Stimulated activated CD8-positive, alpha-beta memory T cell treated with anti-CD3 and anti-CD28 coated beads, Interleukin-7, amount 100 ng/mL, for 48 hours (primary cell): ENCODE measurements around the gene RPS14.
A peak's percentile ranks its signal among the peaks of the same experiment; 100 is the strongest.
"Not testable (repeated sequence)": the region's sequence is repeated elsewhere in the genome, so short reads cannot be mapped to it uniquely, and the experiment has no call there.

Experiments used
- DNase-seq, 2 donors: peaks; one replicate each; pipeline ENCODE4 v3.0.0-alpha.2; 2020; ENCODE audit warnings: low read depth in 1 of 2; ENCODE audit errors: extremely low read depth in 1 of 2

RPS14 gene

DNA sequence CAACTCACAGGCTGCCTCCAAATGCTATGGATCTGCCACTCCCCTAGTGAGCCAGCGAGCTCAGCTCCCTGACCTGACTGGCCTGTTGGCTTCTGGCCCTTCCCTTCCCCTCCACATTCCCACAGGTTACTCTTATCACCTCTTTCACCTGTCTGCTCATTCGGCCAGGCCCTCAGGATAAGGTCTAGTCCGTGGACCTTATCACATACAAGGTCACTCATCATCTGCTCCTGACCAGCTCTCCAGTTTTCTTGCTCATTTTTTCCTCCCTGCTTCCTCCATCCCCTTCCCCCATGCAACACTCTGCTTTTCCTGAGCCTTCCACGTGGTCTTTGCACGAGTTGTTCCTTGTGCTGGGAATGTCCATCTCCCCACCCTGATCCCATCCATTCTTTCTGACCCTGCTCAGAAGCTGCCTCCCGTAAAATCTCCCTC lies 32.5 kb upstream of the RPS14 start:
- DNase-seq, result no peak

GRCh38 chr5:150481708-150481965 lies 32.1 kb upstream of the RPS14 start:
- DNase-seq, result no peak

GRCh38 chr5:150479416-150479815 lies 29.9 kb upstream of the RPS14 start:
- DNase-seq, result no peak

DNA sequence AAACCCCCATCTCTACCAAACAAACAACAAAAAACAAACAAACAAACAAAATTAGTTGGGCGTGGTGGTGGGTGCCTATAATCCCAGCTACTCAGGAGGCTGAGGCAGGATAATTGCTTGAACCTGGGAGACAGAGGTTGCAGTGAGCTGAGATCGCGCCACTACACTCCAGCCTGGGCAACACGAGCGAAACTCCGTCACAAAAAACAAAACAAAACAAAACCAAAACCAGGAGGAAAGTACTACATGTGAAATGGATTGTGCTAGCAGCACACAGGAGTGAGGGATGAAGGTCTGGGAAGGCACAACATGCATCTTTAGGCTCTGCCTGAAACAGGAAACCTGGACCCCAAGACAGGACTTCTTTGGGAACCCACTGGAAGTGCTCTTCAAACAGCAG lies 27.0 kb upstream of the RPS14 start:
- DNase-seq, result not testable (repeated sequence)

DNA sequence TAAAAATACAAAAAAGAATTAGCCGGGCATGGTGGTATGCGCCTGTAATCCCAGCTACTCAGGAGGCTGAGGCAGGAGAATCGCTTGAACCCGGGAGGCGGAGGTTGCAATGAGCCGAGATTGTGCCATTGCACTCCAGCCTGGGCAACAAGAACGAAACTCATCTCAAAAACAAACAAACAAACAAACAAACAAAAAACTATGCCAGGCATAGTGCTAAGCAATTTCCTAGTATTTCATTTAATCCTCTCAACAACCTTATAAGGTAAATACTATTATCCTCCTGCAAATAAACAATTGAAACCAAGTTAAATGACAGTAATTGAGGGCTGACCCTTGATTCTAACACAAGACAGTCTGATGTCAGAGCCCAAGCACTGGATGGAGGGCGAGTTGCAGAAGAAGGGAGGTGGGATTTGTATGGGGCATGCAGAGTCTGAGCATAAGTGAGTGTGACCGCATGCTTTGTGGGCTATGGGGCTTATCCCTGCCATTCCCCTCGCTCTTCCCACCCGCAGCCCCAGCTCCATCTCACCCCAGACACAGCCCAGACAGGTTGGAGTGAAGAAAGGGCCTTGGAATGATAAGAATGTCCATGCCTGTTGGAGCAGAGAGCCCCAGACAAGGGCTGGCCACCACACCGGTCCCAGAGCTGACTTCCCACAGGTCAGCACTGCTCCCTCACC lies 24.3 kb upstream of the RPS14 start:
- DNase-seq, result no peak

GRCh38 chr5:150469718-150470469 lies 20.4 kb upstream of the RPS14 start:
- DNase-seq, result no peak

DNA sequence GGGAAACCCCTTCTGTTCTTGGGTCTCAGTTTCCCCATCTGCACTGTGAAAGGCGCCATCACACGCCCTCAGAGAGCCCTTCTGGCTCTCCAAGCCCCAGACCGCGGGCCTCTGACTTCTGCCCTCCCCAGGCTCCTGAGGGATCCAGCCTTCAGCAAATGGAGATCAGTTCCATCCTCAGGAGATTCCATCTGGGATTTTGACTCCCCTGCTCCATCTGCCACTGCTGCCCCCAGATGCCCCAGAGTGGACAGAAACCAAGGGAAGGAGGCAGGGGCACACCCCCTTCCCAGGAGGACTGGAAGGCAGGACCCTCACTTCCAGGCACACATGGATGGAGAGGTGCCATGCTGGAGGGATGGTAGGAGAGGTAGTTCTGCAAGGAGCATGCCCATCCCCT lies 18.7 kb upstream of the RPS14 start:
- DNase-seq, result no peak

DNA sequence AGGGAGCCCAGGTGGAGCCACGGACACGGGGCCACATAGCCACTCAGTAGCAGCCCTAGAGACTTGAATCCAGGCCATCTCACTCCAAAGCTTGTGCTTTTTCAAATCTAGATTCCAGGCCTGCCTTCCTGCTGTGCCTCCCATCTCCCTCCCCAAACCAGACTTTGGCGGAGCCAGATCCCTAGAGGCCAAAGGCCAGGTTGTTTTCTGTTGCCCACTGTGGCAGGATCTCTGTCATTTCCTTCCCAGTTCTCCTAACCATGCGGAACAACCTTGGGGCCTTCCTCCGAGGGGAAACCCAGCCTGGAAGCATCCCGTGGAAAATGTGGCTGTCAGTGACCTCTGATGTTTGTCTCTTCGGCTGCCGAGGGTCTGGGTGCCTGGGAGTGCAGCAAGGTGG lies 16.4 kb upstream of the RPS14 start:
- no peak for DNase-seq

GRCh38 chr5:150464554-150465012 lies 15.0 kb upstream of the RPS14 start:
- DNase-seq, result no peak

DNA sequence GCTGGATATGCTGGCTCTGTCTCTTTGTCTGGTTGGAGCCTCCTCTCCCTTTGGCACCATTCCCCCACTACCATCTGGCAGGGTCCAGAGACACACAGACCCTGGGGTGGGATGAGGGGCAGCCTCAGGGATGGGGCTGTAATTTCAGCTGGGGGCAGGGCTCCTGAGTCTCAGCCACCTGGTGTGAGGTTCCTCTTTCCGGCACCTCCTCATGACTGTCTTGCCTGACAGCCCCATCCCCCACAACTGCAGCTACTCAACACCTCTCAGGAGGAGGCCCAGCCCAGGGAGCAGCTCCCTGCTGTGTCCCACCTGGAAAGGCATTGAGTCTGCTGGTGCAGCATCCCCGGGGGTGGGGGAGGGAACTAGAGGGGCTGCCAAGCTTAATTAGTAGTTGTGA lies 11.7 kb upstream of the RPS14 start:
- DNase-seq, result no peak

GRCh38 chr5:150460781-150461180 lies 11.2 kb upstream of the RPS14 start:
- no peak for DNase-seq

DNA sequence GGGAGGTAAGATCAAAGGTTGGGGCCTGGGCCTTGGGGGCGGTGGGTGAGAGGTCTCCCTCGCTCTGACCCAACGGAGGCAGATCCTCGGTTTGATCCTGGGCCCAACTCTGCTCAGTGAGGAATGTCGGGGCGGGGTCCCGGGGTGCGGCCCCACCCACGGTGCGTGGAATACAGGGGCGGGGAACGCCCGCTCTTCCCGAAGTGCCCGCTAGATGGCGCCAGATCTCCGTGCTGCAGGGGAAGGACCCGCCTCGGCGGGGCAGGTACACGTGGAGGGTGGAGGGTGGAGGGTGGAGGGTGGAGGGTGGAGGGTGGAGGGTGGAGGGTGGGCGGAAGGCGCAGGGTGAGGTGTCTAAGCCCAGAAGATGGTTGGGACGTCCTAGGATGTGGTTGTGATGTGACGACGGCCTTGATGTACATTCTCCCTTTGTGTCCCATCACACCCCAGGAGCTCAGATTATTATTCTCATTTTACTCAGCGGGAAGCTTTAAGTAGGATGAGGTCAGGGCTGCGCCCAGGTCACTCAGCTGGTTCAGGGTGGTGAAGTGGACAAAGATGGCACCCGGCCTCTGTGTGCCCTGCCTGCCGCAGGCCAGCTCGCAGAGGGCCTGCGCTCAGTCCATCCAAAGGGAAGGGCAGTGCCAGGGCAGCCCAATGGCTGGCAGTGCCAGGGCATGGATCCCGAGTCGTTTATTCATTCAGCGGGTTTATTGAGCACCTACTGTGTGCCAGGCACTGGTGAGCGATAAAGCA lies 9.4 kb upstream of the RPS14 start:
- DNase-seq, result peak; percentile 61 to 67

DNA sequence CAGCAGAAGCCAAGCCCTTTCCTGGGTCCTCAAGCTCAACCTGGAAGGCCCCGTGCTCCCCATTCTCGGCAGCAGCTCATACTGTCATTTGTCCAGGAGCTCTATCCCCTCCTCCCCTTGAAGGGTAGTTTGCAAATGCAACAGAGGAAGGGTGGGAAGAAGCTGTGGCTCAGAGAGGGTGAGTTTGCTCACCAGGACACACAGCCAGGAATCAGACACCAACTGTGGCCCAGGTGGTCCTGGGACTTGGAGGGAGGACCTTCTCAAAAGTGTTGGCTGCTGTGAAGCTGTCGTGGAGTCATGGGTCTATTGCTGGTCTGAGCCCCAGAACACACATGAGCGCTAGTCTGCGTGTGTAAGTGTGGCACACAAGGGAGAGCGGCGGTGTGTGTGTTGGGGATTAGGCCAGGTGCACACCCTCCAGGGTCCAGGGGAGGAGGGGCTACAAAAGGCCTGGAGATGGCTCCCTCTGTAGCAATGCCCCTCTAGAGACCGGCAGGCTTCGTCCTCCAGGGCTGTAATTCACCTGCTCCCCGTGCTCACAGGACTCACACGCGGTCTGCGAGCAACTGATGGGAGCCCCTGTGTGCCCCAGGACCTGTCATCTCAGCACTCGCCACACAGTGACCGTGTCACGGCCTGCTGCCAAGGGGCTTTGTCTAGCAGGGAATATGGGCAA lies 8.2 kb upstream of the RPS14 start:
- no peak for DNase-seq

DNA sequence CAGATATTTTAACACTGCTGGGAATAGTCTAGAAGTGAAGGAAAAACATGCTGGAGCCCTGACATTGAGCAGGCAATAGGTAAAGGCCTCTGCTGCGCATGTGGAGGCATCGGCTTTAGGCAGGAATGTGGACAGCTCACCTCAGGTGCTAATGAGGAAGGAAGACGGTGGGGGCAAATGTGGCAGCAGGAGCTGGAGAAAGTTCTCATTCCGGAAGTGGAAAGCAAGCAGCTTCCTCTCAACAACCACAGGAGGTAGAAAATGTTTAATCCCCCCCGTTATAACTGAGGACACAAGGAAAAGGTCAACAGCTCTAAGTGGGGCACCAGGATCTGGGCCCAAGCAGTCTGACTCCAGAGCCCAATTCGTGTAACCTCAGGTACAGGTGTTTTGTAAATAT lies 7.6 kb upstream of the RPS14 start:
- DNase-seq, result no peak

DNA sequence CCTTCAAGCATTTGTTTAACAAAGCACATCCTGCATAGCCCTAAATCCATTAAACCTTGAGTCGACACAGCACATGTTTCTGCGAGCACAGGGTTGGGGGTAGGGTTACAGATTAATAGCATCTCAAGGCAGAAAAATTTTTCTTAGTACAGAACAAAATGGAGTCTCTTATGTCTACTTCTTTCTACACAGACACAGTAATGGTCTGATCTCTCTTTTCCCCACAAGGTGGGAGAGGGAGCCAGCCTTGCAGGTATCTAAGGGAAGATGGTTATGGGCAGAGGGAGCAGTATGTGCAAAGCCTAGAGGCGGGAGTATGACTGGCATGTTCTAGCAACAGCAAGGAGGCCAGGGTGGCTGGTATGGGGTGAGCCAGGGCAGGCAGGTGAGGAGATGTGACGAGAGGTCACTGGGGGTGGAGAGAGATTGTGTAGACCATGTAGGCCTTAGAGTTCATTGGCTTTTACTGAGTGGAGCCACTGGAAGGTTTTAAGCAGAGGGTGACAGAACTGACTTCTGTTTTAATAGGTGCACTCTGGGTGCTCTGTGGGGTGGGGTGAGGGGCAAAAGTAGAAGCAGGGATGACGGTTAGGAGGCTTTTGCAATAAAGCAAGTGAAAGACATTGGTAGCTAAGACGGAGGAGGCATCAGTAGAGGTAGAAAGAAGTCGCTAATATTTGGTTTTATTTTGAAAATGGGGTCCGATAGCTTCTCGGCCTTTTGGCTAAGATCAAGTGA lies 5.1 kb upstream of the RPS14 start:
- no peak for DNase-seq

DNA sequence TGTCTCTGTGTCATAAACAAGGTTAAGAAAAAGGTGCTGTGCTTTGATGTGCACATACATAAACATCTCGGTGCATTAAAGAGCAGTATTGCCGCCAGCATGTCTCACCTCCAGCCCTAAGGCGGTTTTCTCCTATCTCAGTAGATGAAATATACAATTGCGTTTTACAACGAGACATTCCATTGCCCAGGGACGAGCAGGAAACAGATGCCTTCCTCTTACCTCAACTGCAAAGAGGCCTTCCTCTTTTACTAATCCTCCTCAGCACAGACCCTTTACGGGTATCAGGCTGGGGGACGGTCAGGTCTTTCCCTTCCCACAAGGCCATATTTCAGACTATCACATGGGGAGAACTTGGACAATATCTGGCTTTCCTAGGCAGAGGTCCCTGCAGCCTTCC lies 4.5 kb upstream of the RPS14 start:
- DNase-seq, result not testable (repeated sequence)

GRCh38 chr5:150452914-150453313 lies 3.4 kb upstream of the RPS14 start:
- DNase-seq, result no peak

- DNase-seq, result no peak
These were observed 2.1 kb upstream of the RPS14 start for GRCh38 chr5:150451594-150451993.

- DNase-seq, result no peak
These were observed 505 bp downstream of the RPS14 start for GRCh38 chr5:150448952-150449516.

GRCh38 chr5:150448334-150448733 lies 1.2 kb downstream of the RPS14 start:
- no peak for DNase-seq
